H1 (cell line): ENCODE data around the gene PGD. TPM values are rescaled to one million over a fixed set of nuclear protein-coding genes. Genes with fewer than 3 reads are reported as not detected.
"Not testable (repeated sequence)": the region's sequence is repeated elsewhere in the genome, so short reads cannot be mapped to it uniquely, and the experiment has no call there.

ENCODE experiments used
- CTCF ChIA-PET: fragments of 300-600 bp; sonication (Branson Sonifier 250); formaldehyde crosslinking; loops from one replicate; lab custom pipeline; 2021; ENCODE audit not compliant: partially characterized antibody; lab: Charles Lee
- POLR2A ChIA-PET: fragments of 300-600 bp; sonication (Branson Sonifier 250); formaldehyde crosslinking; loops from one replicate; lab custom pipeline; 2021; ENCODE audit warnings: inconsistent platforms; ENCODE audit not compliant: partially characterized antibody; lab: Charles Lee
- DNase-seq, 2 experiments: peaks; one replicate each; pipeline versions ENCODE4 v3.0.0 to v3.0.0-alpha.2; 2010 to 2022; ENCODE audit warnings: low spot score in 2 of 2, low read depth in 1 of 2, mixed read lengths in 1 of 2
- FAIRE-seq: peaks from 2 replicates; lab custom pipeline; 2011; peaks lifted over from hg19 to GRCh38; lab: Jason Lieb, UNC
- H2AFZ ChIP-seq: 2 replicates; pipeline ENCODE4 v1.8.1; 2012; ENCODE audit warnings: low read length, inconsistent platforms
- H2AK5ac ChIP-seq: 2 replicates; pipeline ENCODE4 v1.6.1; 2013; ENCODE audit warnings: low read depth, low read length
- H2BK120ac ChIP-seq: replicated peaks from 2 replicates; pipeline ENCODE3; 2013; ENCODE audit warnings: low read depth, low read length, inconsistent platforms
- H2BK12ac ChIP-seq: 2 replicates; pipeline ENCODE4 v1.6.1; 2013; ENCODE audit warnings: low read depth, low read length
- H2BK15ac ChIP-seq: 2 replicates; pipeline ENCODE4 v1.6.1; 2013; ENCODE audit warnings: low read length
- H2BK20ac ChIP-seq: 2 replicates; pipeline ENCODE4 v1.6.1; 2013; ENCODE audit warnings: low read length
- H2BK5ac ChIP-seq: 2 replicates; pipeline ENCODE4 v1.6.1; 2013; ENCODE audit warnings: low read depth, low read length
- H3K14ac ChIP-seq: 2 replicates; pipeline ENCODE4 v1.6.1; 2013; ENCODE audit warnings: inconsistent platforms; ENCODE audit not compliant: insufficient read length
- H3K18ac ChIP-seq: 2 replicates; pipeline ENCODE4 v1.6.1; 2013; ENCODE audit warnings: low read length; ENCODE audit errors: extremely low read depth
- H3K23ac ChIP-seq: 2 replicates; pipeline ENCODE4 v1.6.1; 2013; ENCODE audit warnings: inconsistent platforms; ENCODE audit not compliant: insufficient read length
- H3K23me2 ChIP-seq: 2 replicates; pipeline ENCODE4 v1.6.1; 2013; ENCODE audit warnings: low read depth, low read length
- H3K27ac ChIP-seq: 2 replicates; pipeline ENCODE4 v1.6.1; 2011; ENCODE audit warnings: low read depth, low read length, inconsistent platforms
- H3K27me3 ChIP-seq, 4 experiments: replicated peaks in 1 of 4; 1 replicate in 1 of 4; 2 replicates in 3 of 4; pipeline versions ENCODE4 v1.6.1 to v1.8.1; 2011 to 2013; ENCODE audit warnings: low read length in 3 of 4, mild to moderate bottlenecking in 3 of 4, inconsistent platforms in 2 of 4, mixed read lengths in 2 of 4, moderate library complexity in 1 of 4; ENCODE audit not compliant: control insufficient read depth in 3 of 4, insufficient read depth in 3 of 4; ENCODE audit errors: extremely low read depth in 1 of 4
- H3K36me3 ChIP-seq, 4 experiments: 2 replicates each; pipeline versions ENCODE4 v1.6.1 to v1.8.1; 2011 to 2013; ENCODE audit warnings: mild to moderate bottlenecking in 4 of 4, low read length in 3 of 4, moderate library complexity in 2 of 4, control low read depth in 1 of 4, inconsistent platforms in 1 of 4; ENCODE audit not compliant: insufficient read depth in 4 of 4, control insufficient read depth in 2 of 4
- H3K4ac ChIP-seq: replicated peaks from 2 replicates; pipeline ENCODE3; 2013; ENCODE audit warnings: low read length, low read depth, mixed read lengths, inconsistent platforms; ENCODE audit not compliant: insufficient read length
- H3K4me1 ChIP-seq, 4 experiments: replicated peaks in 1 of 4; 1 replicate in 1 of 4; 2 replicates in 3 of 4; pipeline versions ENCODE4 v1.6.1 to v1.8.1; 2011 to 2013; ENCODE audit warnings: low read length in 3 of 4, inconsistent platforms in 2 of 4, mixed read lengths in 1 of 4; ENCODE audit not compliant: insufficient read depth in 4 of 4, control insufficient read depth in 3 of 4
- H3K4me2 ChIP-seq, 2 experiments: 2 replicates each; pipeline versions ENCODE4 v1.6.1 to v1.8.1; 2011 to 2013; ENCODE audit warnings: low read depth in 2 of 2, low read length in 2 of 2, control low read depth in 1 of 2, inconsistent platforms in 1 of 2, mild to moderate bottlenecking in 1 of 2; ENCODE audit not compliant: insufficient read depth in 1 of 2
- H3K4me3 ChIP-seq, 4 experiments: fragments of 200-600, 300-600 bp in 1 of 4; sonication (generic), shearing (Covaris generic), sonication (Bioruptor Twin) in 1 of 4; 2 replicates each; pipeline versions ENCODE4 v1.5.1 to v1.8.1; 2011 to 2016; ENCODE audit warnings: low read length in 4 of 4, low read depth in 3 of 4, control low read depth in 2 of 4, inconsistent platforms in 2 of 4, mild to moderate bottlenecking in 2 of 4, mixed read lengths in 1 of 4, moderate library complexity in 1 of 4; ENCODE audit not compliant: insufficient read depth in 2 of 4; ENCODE audit errors: extremely low read depth in 1 of 4
- H3K56ac ChIP-seq: replicated peaks from 2 replicates; pipeline ENCODE3; 2013; ENCODE audit warnings: low read depth, mild to moderate bottlenecking, mixed read lengths, low read length, inconsistent platforms; ENCODE audit not compliant: insufficient read length
- H3K79me1 ChIP-seq: 2 replicates; pipeline ENCODE4 v1.6.1; 2013; ENCODE audit warnings: low read depth, low read length, control low read depth
- H3K79me2 ChIP-seq, 2 experiments: 2 replicates each; pipeline versions ENCODE4 v1.6.1 to v1.8.1; 2012 to 2013; ENCODE audit warnings: low read length in 2 of 2, mild to moderate bottlenecking in 2 of 2, inconsistent platforms in 1 of 2; ENCODE audit not compliant: insufficient read depth in 2 of 2, control insufficient read depth in 1 of 2
- H3K9ac ChIP-seq, 4 experiments: replicated peaks in 1 of 4; 1 replicate in 1 of 4; 2 replicates in 3 of 4; pipeline versions ENCODE4 v1.6.1 to v1.8.1; 2011 to 2013; ENCODE audit warnings: low read depth in 3 of 4, low read length in 3 of 4, control low read depth in 2 of 4, mild to moderate bottlenecking in 2 of 4, moderate library complexity in 2 of 4, inconsistent platforms in 1 of 4; ENCODE audit errors: extremely low read depth in 1 of 4
- H3K9me3 ChIP-seq, 2 experiments: 2 replicates each; pipeline versions ENCODE4 v1.6.1 to v1.8.1; 2012 to 2013; ENCODE audit warnings: mild to moderate bottlenecking in 2 of 2, moderate library complexity in 2 of 2, control low read depth in 1 of 2, inconsistent platforms in 1 of 2, low read depth in 1 of 2, low read length in 1 of 2, mixed read lengths in 1 of 2; ENCODE audit not compliant: insufficient read depth in 2 of 2
- H4K20me1 ChIP-seq, 2 experiments: replicated peaks in 1 of 2; 2 replicates each; pipeline versions ENCODE3 to v1.8.1; 2011 to 2013; ENCODE audit warnings: inconsistent platforms in 2 of 2, low read length in 2 of 2, mild to moderate bottlenecking in 1 of 2; ENCODE audit not compliant: insufficient read depth in 2 of 2, control insufficient read depth in 1 of 2
- H4K5ac ChIP-seq: 2 replicates; pipeline ENCODE4 v1.6.1; 2013; ENCODE audit warnings: low read length, low read depth, mixed read lengths, inconsistent platforms; ENCODE audit not compliant: insufficient read length
- H4K8ac ChIP-seq: 2 replicates; pipeline ENCODE4 v1.8.0; 2013; ENCODE audit warnings: mild to moderate bottlenecking, moderate library complexity, low read length, inconsistent platforms; ENCODE audit not compliant: insufficient read depth; ENCODE audit errors: extremely low read depth
- H4K91ac ChIP-seq: replicated peaks from 2 replicates; pipeline ENCODE3; 2013; ENCODE audit warnings: low read length, mixed read lengths, inconsistent platforms; ENCODE audit not compliant: insufficient read length
- CBX8 ChIP-seq: fragments of 300-800, 300-1000 bp; sonication (generic); IDR thresholded peaks from 2 replicates; pipeline ENCODE4 v1.7.1; 2016; ENCODE audit warnings: low read depth, low read length, borderline replicate concordance
- CREB1 ChIP-seq: IDR thresholded peaks from 2 replicates; pipeline ENCODE4 v1.6.1; 2012; ENCODE audit warnings: inconsistent platforms
- RNF2 ChIP-seq: fragments of 200-900, 300-1000 bp; sonication (generic); IDR thresholded peaks from 2 replicates; pipeline ENCODE4 v1.7.1; 2016; ENCODE audit warnings: borderline replicate concordance, low read depth, mild to moderate bottlenecking, antibody characterized with exemption, low read length; ENCODE audit not compliant: poor library complexity, severe bottlenecking; ENCODE audit errors: missing control alignments
- SIRT6 ChIP-seq: IDR thresholded peaks from one replicate; pipeline ENCODE4 v1.7.1; 2012; ENCODE audit warnings: low read length, inconsistent platforms
- SP2 ChIP-seq: IDR thresholded peaks from 2 replicates; pipeline ENCODE4 v1.6.1; 2012; ENCODE audit warnings: mild to moderate bottlenecking, low read length, inconsistent platforms
- TAF1 ChIP-seq: IDR thresholded peaks from 2 replicates; pipeline ENCODE4 v1.6.1; 2011; ENCODE audit warnings: mild to moderate bottlenecking, low read depth, low read length
- USF2 ChIP-seq: IDR thresholded peaks from 2 replicates; pipeline ENCODE4 v1.6.1; 2011; ENCODE audit warnings: low read length, improper control_type of control experiment
- WGBS, 2 experiments: shearing (Covaris generic) in 1 of 2; methylation state at CpG; one replicate each; pipeline versions ENCODE4 v1.1.6 to v1.1.7; 2013 to 2015; ENCODE audit warnings: low lambda C conversion rate in 2 of 2, mixed read lengths in 2 of 2, inconsistent platforms in 1 of 2, low coverage in 1 of 2, missing lambda C conversion rate in 1 of 2; ENCODE audit not compliant: insufficient replicate concordance in 2 of 2, insufficient coverage in 1 of 2, insufficient read length in 1 of 2; ENCODE audit errors: extremely low coverage in 1 of 2, missing lambda C conversion rate in 1 of 2; 5-methylcytosine and 5-hydroxymethylcytosine counted together
- polyA plus RNA-seq, 7 experiments: library from polyadenylated mRNA; depleted of rRNA in 3 of 7; stranded (reverse) in 5 of 7; unstranded in 2 of 7; fragments of >200 nt in 5 of 7; fragments of 200-250 nt in 2 of 7; gene quantifications; 1 replicate in 5 of 7; 2 replicates in 1 of 7; 4 replicates in 1 of 7; pipeline versions ENCODE4 v1.2.1 to v1.2.3, GENCODE V29; 2011 to 2013; ENCODE audit warnings: missing spikeins in 2 of 7, mixed read lengths in 2 of 7
- total RNA-seq: library from RNA; stranded (reverse); fragmentation: NEBNext Ultra II Directional; extraction: Animal tissue kit (Norgen Biotek cat#: 25700); gene quantifications from 2 replicates; pipeline ENCODE4 v1.2.1, GENCODE V29; 2021

PGD gene
- total and polyA plus RNA-seq, 2 of the 8 experiments (the other 6 are each of a cell fraction or from before 2014, with no cell fraction given) = 191 to 331 TPM

GRCh38 chr1:10424651-10425050, 25.8 kb downstream of the PGD start (continued):
- no peak for TF ChIP-seq USF2
- TF ChIP-seq CBX8 = no peak
- TF ChIP-seq CREB1 = no peak
- TF ChIP-seq SIRT6 = no peak
- no peak for TF ChIP-seq SP2
- no peak for TF ChIP-seq TAF1
- no peak for TF ChIP-seq RNF2

- not testable (repeated sequence) for H3K27ac ChIP-seq, H2BK5ac ChIP-seq, H3K18ac ChIP-seq, H3K56ac ChIP-seq, H3K27me3 ChIP-seq, H2BK120ac ChIP-seq, H4K8ac ChIP-seq, FAIRE-seq, H3K9ac ChIP-seq, H4K91ac ChIP-seq, H3K36me3 ChIP-seq, H2BK15ac ChIP-seq, DNase-seq, H3K4ac ChIP-seq, H2BK12ac ChIP-seq, H2AFZ ChIP-seq, H3K9me3 ChIP-seq, H3K23ac ChIP-seq, H3K4me2 ChIP-seq, H3K14ac ChIP-seq, H3K4me1 ChIP-seq, H3K23me2 ChIP-seq, H2BK20ac ChIP-seq, H3K4me3 ChIP-seq, H4K20me1 ChIP-seq, H3K79me1 ChIP-seq, H4K5ac ChIP-seq, H3K79me2 ChIP-seq, H2AK5ac ChIP-seq
- WGBS, 2 experiments = 93% methylated on average over 18 of the region's 21 CpGs; no CpG with 5 or more reads in 1 of the 2 experiments
- POLR2A ChIA-PET = interaction anchor here (0.6 to 0.9 kb wide), 2 partner anchors 13 to 49 kb away, joined by 3 to 4 read pairs; partner anchors contain the start of gene PEX14
- CTCF ChIA-PET = interaction anchor here (0.7 to 1.4 kb wide), 3 partner anchors 18 to 59 kb away, joined by 3 to 6 read pairs (median 3); no protein-coding TSS in a partner anchor
Observed at GRCh38 chr1:10425826-10426534, 27.1 kb downstream of the PGD start.
